ENCODE results near the gene GAB3.

GAB3 gene

GRCh38 chrX:154749856-154750255, 1.0 kb downstream of the GAB3 start:
- DNase-seq, result no peak

- DNase-seq, result peak; percentile 63
These were observed 2.1 kb downstream of the GAB3 start for GRCh38 chrX:154748712-154749339.

GRCh38 chrX:154742613-154743012, 8.3 kb downstream of the GAB3 start:
- no peak for DNase-seq

GRCh38 chrX:154739952-154740465, 10.9 kb downstream of the GAB3 start:
- DNase-seq, result no peak

GRCh38 chrX:154738011-154738738, 12.7 kb downstream of the GAB3 start:
- no peak for DNase-seq

GRCh38 chrX:154737136-154737535, 13.7 kb downstream of the GAB3 start:
- DNase-seq, result no peak

GRCh38 chrX:154735695-154736393, 15.0 kb downstream of the GAB3 start:
- no peak for DNase-seq

- peak; percentile 35 for DNase-seq
These were observed 16.7 kb downstream of the GAB3 start for GRCh38 chrX:154734061-154734781.

- DNase-seq, result no peak
These were observed 17.8 kb downstream of the GAB3 start for GRCh38 chrX:154733066-154733425.

GRCh38 chrX:154732421-154733065, 18.3 kb downstream of the GAB3 start:
- DNase-seq, result no peak

- peak; percentile 24 for DNase-seq
These were observed 19.0 kb downstream of the GAB3 start for GRCh38 chrX:154731881-154732280.

GRCh38 chrX:154731184-154731583, 19.7 kb downstream of the GAB3 start:
- no peak for DNase-seq

GRCh38 chrX:154730253-154730891, 20.5 kb downstream of the GAB3 start:
- DNase-seq, result no peak

GRCh38 chrX:154729439-154729838, 21.4 kb downstream of the GAB3 start:
- DNase-seq, result no peak

- DNase-seq, result no peak
These were observed 22.3 kb downstream of the GAB3 start for GRCh38 chrX:154728431-154729190.

- DNase-seq, result no peak
These were observed 23.0 kb downstream of the GAB3 start for GRCh38 chrX:154727871-154728270.

GRCh38 chrX:154727418-154727817, 23.5 kb downstream of the GAB3 start:
- DNase-seq, result no peak

- DNase-seq, result no peak
These were observed 25.7 kb downstream of the GAB3 start for GRCh38 chrX:154724993-154725756.

GRCh38 chrX:154721155-154721554, 29.7 kb downstream of the GAB3 start:
- no peak for DNase-seq

GRCh38 chrX:154720067-154720466, 30.8 kb downstream of the GAB3 start:
- DNase-seq, result no peak
